GM12878 (cell line): ENCODE results near the gene AGBL1. TPM values are rescaled to one million over a fixed set of nuclear protein-coding genes. Genes with fewer than 3 reads are reported as not detected.

Source experiments
- ATAC-seq: fragments of 200-7000 bp; cut with Tn5 transposase; 3 replicates; pipeline ENCODE4 v1.9.1; 2020; ENCODE audit warnings: mild to moderate bottlenecking, moderate library complexity
- BruUV-seq: library from RNA; stranded (reverse); fragments of 400-500 nt; replicated peaks from 2 replicates; lab custom pipeline; 2021; lab: Mats Ljungman, UMichigan
- CTCF ChIA-PET: fragments of 300-600 bp; sonication (Branson Sonifier 250); formaldehyde crosslinking; extraction: SDS; loops from one replicate; lab custom pipeline; 2021; ENCODE audit warnings: inconsistent platforms; lab: Yijun Ruan, JAX
- POLR2A ChIA-PET: fragments of 350-600 bp; formaldehyde crosslinking; extraction: SDS; loops from one replicate; lab custom pipeline; 2021; ENCODE audit warnings: inconsistent platforms; lab: Charles Lee
- RAD21 ChIA-PET: fragments of 300-600 bp; sonication (Branson Sonifier 250); formaldehyde crosslinking; loops from one replicate; lab custom pipeline; 2023; ENCODE audit warnings: antibody characterized with exemption; ENCODE audit not compliant: unreplicated experiment; lab: Charles Lee
- SMC1A ChIA-PET: fragments of 300-600 bp; sonication (Branson Sonifier 250); formaldehyde crosslinking; loops from one replicate; lab custom pipeline; 2023; ENCODE audit not compliant: unreplicated experiment, uncharacterized antibody; lab: Charles Lee
- DNase-seq: peaks from one replicate; pipeline ENCODE4 v3.0.0-alpha.2; 2011; ENCODE audit warnings: low read depth, low spot score
- FAIRE-seq: peaks from 3 replicates; lab custom pipeline; 2011; peaks lifted over from hg19 to GRCh38; lab: Jason Lieb, UNC
- H2AFZ ChIP-seq: 2 replicates; pipeline ENCODE4 v1.6.0; 2011; ENCODE audit warnings: low read depth, low read length, control low read depth; ENCODE audit not compliant: control insufficient read depth
- H3K27ac ChIP-seq: 2 replicates; pipeline ENCODE4 v1.5.1; 2011; ENCODE audit warnings: control low read depth; ENCODE audit not compliant: control insufficient read depth, insufficient read depth
- H3K27me3 ChIP-seq, 2 experiments: replicated peaks in 1 of 2; 2 replicates each; pipeline versions ENCODE4 v1.6.0 to v1.6.1; 2011; ENCODE audit warnings: low read length in 1 of 2; ENCODE audit not compliant: control insufficient read depth in 2 of 2, insufficient read depth in 2 of 2
- H3K36me3 ChIP-seq, 2 experiments: 2 replicates each; pipeline ENCODE4 v1.5.1; 2011; ENCODE audit warnings: low read length in 1 of 2; ENCODE audit not compliant: control insufficient read depth in 2 of 2, insufficient read depth in 2 of 2
- H3K4me1 ChIP-seq: 2 replicates; pipeline ENCODE4 v1.6.1; 2011; ENCODE audit warnings: mild to moderate bottlenecking, low read length, moderate library complexity, mixed read lengths; ENCODE audit not compliant: control insufficient read depth, insufficient read depth
- H3K4me2 ChIP-seq: 2 replicates; pipeline ENCODE4 v1.6.0; 2011; ENCODE audit warnings: control low read depth; ENCODE audit not compliant: control insufficient read depth, insufficient read depth
- H3K4me3 ChIP-seq: fragments of 200-600 bp; sonication (generic); 2 replicates; pipeline ENCODE4 v1.5.1; 2016
- H3K79me2 ChIP-seq: 2 replicates; pipeline ENCODE4 v1.6.0; 2011; ENCODE audit warnings: low read length; ENCODE audit not compliant: control insufficient read depth, insufficient read depth
- H3K9ac ChIP-seq: 2 replicates; pipeline ENCODE4 v1.8.0; 2011; ENCODE audit warnings: low read length, control low read depth, mixed read lengths; ENCODE audit not compliant: control insufficient read depth, insufficient read depth
- H3K9me3 ChIP-seq: replicated peaks from 3 replicates; pipeline ENCODE4 v1.5.1; 2011; ENCODE audit warnings: mild to moderate bottlenecking, low read length; ENCODE audit not compliant: control insufficient read depth, insufficient read depth
- H4K20me1 ChIP-seq: 2 replicates; pipeline ENCODE4 v1.6.0; 2011; ENCODE audit not compliant: control insufficient read depth, insufficient read depth
- DPF2 ChIP-seq: fragments of 450-650 bp; IDR thresholded peaks from 2 replicates; pipeline ENCODE4 v1.6.1; 2017; ENCODE audit warnings: mild to moderate bottlenecking
- ESRRA ChIP-seq: IDR thresholded peaks from 2 replicates; pipeline ENCODE4 v1.6.1; 2012; ENCODE audit warnings: mild to moderate bottlenecking, low read length, improper control_type of control experiment
- IRF5 ChIP-seq: fragments of 450-650 bp; IDR thresholded peaks from 2 replicates; pipeline ENCODE4 v1.6.1; 2017; ENCODE audit warnings: borderline replicate concordance
- MEF2A ChIP-seq: IDR thresholded peaks from 2 replicates; pipeline ENCODE4 v1.6.1; 2011; ENCODE audit warnings: low read depth, mild to moderate bottlenecking, low read length, moderate library complexity; ENCODE audit not compliant: insufficient read depth
- MTA2 ChIP-seq: fragments of 450-650 bp; IDR thresholded peaks from 2 replicates; pipeline ENCODE4 v1.6.1; 2016; ENCODE audit warnings: low read depth, mild to moderate bottlenecking, moderate library complexity
- POLR2AphosphoS2 ChIP-seq: IDR thresholded peaks from 2 replicates; pipeline ENCODE4 v1.6.1; 2011; ENCODE audit warnings: low read depth, mild to moderate bottlenecking, low read length, improper control_type of control experiment, moderate library complexity
- RAD21 ChIP-seq: IDR thresholded peaks from 2 replicates; pipeline ENCODE4 v1.6.1; 2011; ENCODE audit warnings: mild to moderate bottlenecking, low read depth, low read length, moderate library complexity; ENCODE audit not compliant: insufficient read depth
- RBBP5 ChIP-seq: fragments of 200-600 bp; sonication (generic); conservative IDR thresholded peaks from 2 replicates; pipeline ENCODE4 v1.6.1; 2016
- TBL1XR1 ChIP-seq: IDR thresholded peaks from 2 replicates; pipeline ENCODE4 v1.6.1; 2012; ENCODE audit warnings: low read depth, low read length, improper control_type of control experiment
- WGBS: methylation state at CpG from one replicate; pipeline ENCODE4 v1.1.6; 2016; ENCODE audit warnings: low lambda C conversion rate; ENCODE audit not compliant: insufficient replicate concordance, insufficient coverage; ENCODE audit errors: missing lambda C conversion rate; 5-methylcytosine and 5-hydroxymethylcytosine counted together
- in situ Hi-C: fragments of 300-500 bp; cut with MboI; formaldehyde crosslinking; loops from 9 replicates; pipeline ENCODE4 v1.14.3; 2018; ENCODE audit warnings: mixed read lengths
- intact Hi-C: fragments of 100-400 bp; cut with micrococcal nuclease; formaldehyde crosslinking; loops from one replicate; pipeline ENCODE4 v1.14.2; 2022; ENCODE audit not compliant: unreplicated experiment
- polyA plus RNA-seq, 11 experiments: library from polyadenylated mRNA; depleted of rRNA in 4 of 11; unstranded in 6 of 11; stranded (reverse) in 5 of 11; fragments of >200 nt; fragmentation: Nextera tagmentation in 4 of 11; fragmentation: Illumina TruSeq in 1 of 11; extraction: Ambion mirVana in 4 of 11; extraction: Trizol in 1 of 11; gene quantifications; 1 replicate in 1 of 11; 2 replicates in 10 of 11; pipeline versions ENCODE4 v1.2.1 to v1.2.3, GENCODE V29; 2011 to 2016; ENCODE audit warnings: inconsistent platforms in 2 of 11, missing spikeins in 2 of 11, low read depth in 1 of 11
- total RNA-seq, 4 experiments: library from RNA; depleted of rRNA in 3 of 4; stranded (reverse); fragments of >200 nt in 3 of 4; fragmentation: Illumina TruSeq in 1 of 4; extraction: Trizol in 1 of 4; gene quantifications; 2 replicates each; pipeline versions ENCODE4 v1.2.1 to v1.2.3, GENCODE V29; 2013 to 2021
- TF ChIP-seq, protein P1 (sequence below): fragments of 450-650 bp; formaldehyde crosslinking; IDR thresholded peaks from 2 replicates; pipeline ENCODE4 v1.5.0; 2022; ENCODE audit warnings: mild to moderate bottlenecking, missing genetic modification characterization

The AGBL1 gene
- total and polyA plus RNA-seq, 10 of the 15 experiments (the other 5 are each of a cell fraction or from before 2014, with no cell fraction given) = not detected

GRCh38 chr15:86540840-86541467 lies 461.3 kb downstream of the AGBL1 start:
- 61% methylated on average over 4 of the region's 4 CpGs for WGBS
- intact Hi-C loops (no loop called here), in situ Hi-C loops (no loop called here)
- no peaks in the 10 kb centered on the region for H3K27me3 ChIP-seq
- no peaks in the 10 kb centered on the region for H3K9me3 ChIP-seq
- no peak for ATAC-seq
- DNase-seq = no peak
- H3K9ac ChIP-seq = no peak overlapping the region
- H4K20me1 ChIP-seq = no peaks in the 10 kb centered on the region
- FAIRE-seq = no peak
- H3K36me3 ChIP-seq = no peaks in the 10 kb centered on the region
- H3K4me3 ChIP-seq = no peak overlapping the region
- H3K4me1 ChIP-seq = no peaks in the 10 kb centered on the region
- no peak for TF ChIP-seq POLR2AphosphoS2
- no peak for TF ChIP-seq ESRRA
- TF ChIP-seq MTA2 = no peak
- TF ChIP-seq DPF2 = no peak
- TF ChIP-seq RBBP5 = no peak
- no peak for TF ChIP-seq MEF2A
- TF ChIP-seq TBL1XR1 = no peak
- TF ChIP-seq, protein P1, sequence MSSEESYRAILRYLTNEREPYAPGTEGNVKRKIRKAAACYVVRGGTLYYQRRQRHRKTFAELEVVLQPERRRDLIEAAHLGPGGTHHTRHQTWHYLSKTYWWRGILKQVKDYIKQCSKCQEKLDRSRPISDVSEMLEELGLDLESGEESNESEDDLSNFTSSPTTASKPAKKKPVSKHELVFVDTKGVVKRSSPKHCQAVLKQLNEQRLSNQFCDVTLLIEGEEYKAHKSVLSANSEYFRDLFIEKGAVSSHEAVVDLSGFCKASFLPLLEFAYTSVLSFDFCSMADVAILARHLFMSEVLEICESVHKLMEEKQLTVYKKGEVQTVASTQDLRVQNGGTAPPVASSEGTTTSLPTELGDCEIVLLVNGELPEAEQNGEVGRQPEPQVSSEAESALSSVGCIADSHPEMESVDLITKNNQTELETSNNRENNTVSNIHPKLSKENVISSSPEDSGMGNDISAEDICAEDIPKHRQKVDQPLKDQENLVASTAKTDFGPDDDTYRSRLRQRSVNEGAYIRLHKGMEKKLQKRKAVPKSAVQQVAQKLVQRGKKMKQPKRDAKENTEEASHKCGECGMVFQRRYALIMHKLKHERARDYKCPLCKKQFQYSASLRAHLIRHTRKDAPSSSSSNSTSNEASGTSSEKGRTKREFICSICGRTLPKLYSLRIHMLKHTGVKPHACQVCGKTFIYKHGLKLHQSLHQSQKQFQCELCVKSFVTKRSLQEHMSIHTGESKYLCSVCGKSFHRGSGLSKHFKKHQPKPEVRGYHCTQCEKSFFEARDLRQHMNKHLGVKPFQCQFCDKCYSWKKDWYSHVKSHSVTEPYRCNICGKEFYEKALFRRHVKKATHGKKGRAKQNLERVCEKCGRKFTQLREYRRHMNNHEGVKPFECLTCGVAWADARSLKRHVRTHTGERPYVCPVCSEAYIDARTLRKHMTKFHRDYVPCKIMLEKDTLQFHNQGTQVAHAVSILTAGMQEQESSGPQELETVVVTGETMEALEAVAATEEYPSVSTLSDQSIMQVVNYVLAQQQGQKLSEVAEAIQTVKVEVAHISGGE = no peak
- no peak for TF ChIP-seq RAD21
- no peak for TF ChIP-seq IRF5
- ChIA-PET CTCF (no interaction called here), RAD21 (no interaction called here), POLR2A (no interaction called here), SMC1A (no interaction called here)
- H3K4me2 ChIP-seq = no peak overlapping the region
- BruUV-seq = no TSS peak
- H2AFZ ChIP-seq = no peak overlapping the region
- H3K79me2 ChIP-seq = no peaks in the 10 kb centered on the region
- no peak overlapping the region for H3K27ac ChIP-seq
